ENCODE data around the gene ZSWIM4. TPM values are rescaled to one million over a fixed set of nuclear protein-coding genes. Genes with fewer than 3 reads are reported as not detected.

The ZSWIM4 gene
- total RNA-seq, 1 experiment from 2014 or later, result 8.7 TPM

- no peak overlapping the region for H3K27ac ChIP-seq (ENCODE audit: low read length)
- no peaks in the 10 kb centered on the region for H3K9me3 ChIP-seq (ENCODE audit: control insufficient read depth, insufficient read depth, low read depth, low read length)
- no peak for DNase-seq (ENCODE audit: low read depth, low spot score)
- H3K4me1 ChIP-seq (ENCODE audit: control insufficient read depth, insufficient read depth, low read length), result no peaks in the 10 kb centered on the region
- no peak overlapping the region for H3K4me3 ChIP-seq (ENCODE audit: low read depth in 2 of 2, low read length in 2 of 2)
- ATAC-seq, result peak; percentile 73; the same call in 1 of the 2 replicates
- intact Hi-C loops (cut with micrococcal nuclease; ENCODE audit: unreplicated experiment) (no loop called here), in situ Hi-C loops (cut with HindIII; ENCODE audit: low pct_unique_long_range_greater_than_20kb, low sequenced_read_pairs) (no loop called here)
- ChIA-PET POLR2A (no interaction called here), CTCF (interaction anchor here (0.7 kb wide), 1 partner anchor 26 kb away, joined by 3 read pairs; no protein-coding TSS in a partner anchor)
- TF ChIP-seq CTCF (IDR thresholded peaks at IDR 0.05), result no peak; the same call in 1 of the 2 replicates
- no peak for TF ChIP-seq TCF7L2 (IDR thresholded peaks at IDR 0.05; ENCODE audit: low read depth, low read length)
- TF ChIP-seq REST (IDR thresholded peaks at IDR 0.05; ENCODE audit: insufficient read depth in 1 of 2, low read depth in 2 of 2, low read length in 1 of 2), result no peak
- no peak for TF ChIP-seq POLR2AphosphoS5 (IDR thresholded peaks at IDR 0.05; ENCODE audit: low read depth, low read length)
- TF ChIP-seq SIN3A (IDR thresholded peaks at IDR 0.05; ENCODE audit: borderline replicate concordance, insufficient read depth, low read depth, low read length), result no peak
- H3K36me3 ChIP-seq (ENCODE audit: control insufficient read depth, insufficient read depth, low read length), result no peaks in the 10 kb centered on the region
- no TSS peak for BruUV-seq (replicated peaks)
- no peaks in the 10 kb centered on the region for H3K27me3 ChIP-seq (ENCODE audit: control insufficient read depth, insufficient read depth, low read length)
Measured at GRCh38 chr19:13804830-13805683, 9.8 kb downstream of the ZSWIM4 start.

DNA sequence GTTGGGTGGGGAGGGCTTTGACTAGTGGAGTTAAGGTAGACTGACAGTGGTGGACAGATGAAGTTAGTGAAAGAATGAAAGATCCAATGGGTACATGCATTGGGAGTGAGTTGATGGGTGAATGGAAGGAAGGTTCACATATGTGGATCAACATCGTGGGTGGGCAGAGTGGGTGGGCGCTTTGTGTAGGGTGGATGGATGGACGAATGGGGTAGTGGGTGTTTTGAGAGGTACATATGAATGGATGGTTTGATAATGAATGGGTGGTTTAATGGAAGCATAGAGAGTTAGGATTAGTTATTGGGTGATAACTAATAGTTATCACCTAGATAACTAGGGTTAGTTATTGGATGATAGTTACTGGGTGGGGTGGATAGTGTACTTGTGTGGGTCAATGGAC is 11.5 kb downstream of the ZSWIM4 start:
- CTCF ChIA-PET, result no interaction called here
- ATAC-seq, result no peak

More for the DNA sequence above, 11.5 kb downstream of the ZSWIM4 start:
- TF ChIP-seq POLR2AphosphoS5 (IDR thresholded peaks at IDR 0.05; ENCODE audit: low read depth, low read length) (no peak), CTCF (IDR thresholded peaks at IDR 0.05) (no peak), REST (IDR thresholded peaks at IDR 0.05; ENCODE audit: insufficient read depth in 1 of 2, low read depth in 2 of 2, low read length in 1 of 2) (no peak), TCF7L2 (IDR thresholded peaks at IDR 0.05; ENCODE audit: low read depth, low read length) (no peak), SIN3A (IDR thresholded peaks at IDR 0.05; ENCODE audit: borderline replicate concordance, insufficient read depth, low read depth, low read length) (no peak)
- no peaks in the 10 kb centered on the region for H3K27me3 ChIP-seq (ENCODE audit: control insufficient read depth, insufficient read depth, low read length)
- H3K9me3 ChIP-seq (ENCODE audit: control insufficient read depth, insufficient read depth, low read depth, low read length), result no peaks in the 10 kb centered on the region
- H3K36me3 ChIP-seq (ENCODE audit: control insufficient read depth, insufficient read depth, low read length), result no peaks in the 10 kb centered on the region
- intact Hi-C loops (cut with micrococcal nuclease; ENCODE audit: unreplicated experiment), result no loop called here
- no peak overlapping the region for H3K27ac ChIP-seq (ENCODE audit: low read length)
- H3K4me3 ChIP-seq (ENCODE audit: low read depth in 2 of 2, low read length in 2 of 2), result no peak overlapping the region
- no peaks in the 10 kb centered on the region for H3K4me1 ChIP-seq (ENCODE audit: control insufficient read depth, insufficient read depth, low read length)
- DNase-seq (ENCODE audit: low read depth, low spot score), result no peak
- BruUV-seq (replicated peaks), result no TSS peak
- in situ Hi-C loops (cut with HindIII; ENCODE audit: low pct_unique_long_range_greater_than_20kb, low sequenced_read_pairs), result no loop called here
- POLR2A ChIA-PET, result no interaction called here

Data from Panc1 (cell line).